GM08714 (cell line): ENCODE measurements around the gene PAK2.
A peak's percentile ranks its signal among the peaks of the same experiment; 100 is the strongest.
"Not testable (repeated sequence)": the region's sequence is repeated elsewhere in the genome, so short reads cannot be mapped to it uniquely, and the experiment has no call there.

Experiments
- H3K4me3 ChIP-seq: fragments of 200-500 bp; sonication (Bioruptor generic); 2 replicates; pipeline ENCODE4 v1.5.1; 2014; ENCODE audit warnings: mild to moderate bottlenecking, low read length, inconsistent platforms
- ZNF274 ChIP-seq: IDR thresholded peaks from 2 replicates; pipeline ENCODE4 v1.6.1; 2012; ENCODE audit warnings: mild to moderate bottlenecking, low read depth, low read length

PAK2 gene

GRCh38 chr3:196837819-196838420 is 98.3 kb downstream of the PAK2 start:
- no peak for TF ChIP-seq ZNF274
- H3K4me3 ChIP-seq: no peak overlapping the region

GRCh38 chr3:196839351-196839750 is 99.7 kb downstream of the PAK2 start:
- H3K4me3 ChIP-seq: not testable (repeated sequence)

GRCh38 chr3:196842567-196843434 is 103.1 kb downstream of the PAK2 start:
- no peak for TF ChIP-seq ZNF274

GRCh38 chr3:196843435-196844110 is 103.9 kb downstream of the PAK2 start:
- H3K4me3 ChIP-seq: no peak overlapping the region
- no peak for TF ChIP-seq ZNF274

More at GRCh38 chr3:196842567-196843434, 103.1 kb downstream of the PAK2 start:
- H3K4me3 ChIP-seq: no peak overlapping the region

GRCh38 chr3:196844235-196845219 is 104.9 kb downstream of the PAK2 start:
- not testable (repeated sequence) for H3K4me3 ChIP-seq

GRCh38 chr3:196848375-196848774 is 108.7 kb downstream of the PAK2 start:
- not testable (repeated sequence) for H3K4me3 ChIP-seq

GRCh38 chr3:196849180-196849741 is 109.6 kb downstream of the PAK2 start:
- no peak overlapping the region for H3K4me3 ChIP-seq
- no peak for TF ChIP-seq ZNF274

GRCh38 chr3:196863000-196863399 is 123.3 kb downstream of the PAK2 start:
- not testable (repeated sequence) for H3K4me3 ChIP-seq

- H3K4me3 ChIP-seq: peak overlapping the region; percentile 88
- TF ChIP-seq ZNF274: no peak
These were observed 127.5 kb downstream of the PAK2 start for GRCh38 chr3:196867155-196867506.

GRCh38 chr3:196867507-196868296 is 128.0 kb downstream of the PAK2 start, which contains the start of gene SENP5:
Gene SENP5, plus strand, starts transcription at chr3:196867920. Its CDS starts 17,262 bp downstream, at chr3:196885182.
- TF ChIP-seq ZNF274: no peak
- peak within 1 kb of the TSS; percentile 88 for H3K4me3 ChIP-seq

GRCh38 chr3:196868297-196868661 is 128.6 kb downstream of the PAK2 start:
- no peak for TF ChIP-seq ZNF274
- H3K4me3 ChIP-seq: peak overlapping the region; percentile 87

- H3K4me3 ChIP-seq: no peak overlapping the region
- no peak for TF ChIP-seq ZNF274
These were observed 132.7 kb downstream of the PAK2 start for GRCh38 chr3:196872316-196872715.

- H3K4me3 ChIP-seq: not testable (repeated sequence)
These were observed 134.9 kb downstream of the PAK2 start for GRCh38 chr3:196874511-196875094.
